Activated CD4-positive, CD25-positive, alpha-beta regulatory T cell treated with anti-CD3 and anti-CD28 coated beads, Interleukin-2, amount 50 U/mL, for 16 hours (primary cell): ENCODE results near the gene NSMF.
"Not testable (repeated sequence)": the region's sequence is repeated elsewhere in the genome, so short reads cannot be mapped to it uniquely, and the experiment has no call there.

Source experiments
- DNase-seq: peaks from one replicate; pipeline ENCODE4 v3.0.0-alpha.2; 2020; ENCODE audit warnings: low read depth, low spot score

Gene NSMF

DNA sequence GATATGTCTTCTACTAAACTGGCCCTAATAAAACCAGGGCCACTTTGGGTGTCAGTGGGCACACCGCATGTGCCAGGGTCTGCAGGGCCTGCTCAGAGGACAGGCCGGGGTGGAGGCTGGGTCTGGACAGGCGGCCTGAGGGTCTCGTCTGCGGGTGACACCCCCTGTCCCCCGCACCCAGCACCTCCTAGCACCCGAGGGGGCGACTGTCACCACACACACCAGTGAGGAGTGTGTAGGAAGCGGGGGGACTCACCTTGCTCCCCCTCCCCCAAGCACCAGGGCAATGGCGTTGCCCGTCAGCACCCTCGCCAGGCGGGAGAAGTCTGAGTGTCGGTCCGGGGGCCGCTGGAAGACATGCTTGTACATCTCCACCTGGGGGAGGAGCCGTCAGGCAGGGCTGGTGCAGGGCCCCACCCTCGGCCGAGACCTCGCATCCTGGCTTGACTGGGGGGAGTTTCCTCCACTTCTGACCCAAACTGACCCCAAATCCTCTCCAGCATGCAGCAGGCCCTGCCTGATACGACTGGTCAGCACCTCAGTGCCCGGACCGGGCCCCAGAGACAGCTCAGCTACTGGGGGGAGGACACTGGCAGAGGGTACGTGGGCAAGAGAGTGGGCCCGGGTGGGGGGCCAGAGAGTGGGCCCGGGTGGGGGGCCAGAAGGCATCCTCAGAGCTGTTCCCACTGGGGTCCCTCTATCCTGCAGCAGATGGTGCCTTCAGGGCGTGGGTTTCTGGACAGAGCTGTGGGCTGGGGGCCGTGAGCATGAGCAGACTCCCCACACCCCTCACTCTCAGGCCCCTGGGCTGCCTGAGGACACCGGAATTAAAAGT, 18.9 kb upstream of the NSMF start:
- DNase-seq = no peak

- no peak for DNase-seq
These were observed 17.7 kb upstream of the NSMF start for GRCh38 chr9:137476856-137477255.

- no peak for DNase-seq
These were observed 16.5 kb upstream of the NSMF start for GRCh38 chr9:137475666-137476065.

DNA sequence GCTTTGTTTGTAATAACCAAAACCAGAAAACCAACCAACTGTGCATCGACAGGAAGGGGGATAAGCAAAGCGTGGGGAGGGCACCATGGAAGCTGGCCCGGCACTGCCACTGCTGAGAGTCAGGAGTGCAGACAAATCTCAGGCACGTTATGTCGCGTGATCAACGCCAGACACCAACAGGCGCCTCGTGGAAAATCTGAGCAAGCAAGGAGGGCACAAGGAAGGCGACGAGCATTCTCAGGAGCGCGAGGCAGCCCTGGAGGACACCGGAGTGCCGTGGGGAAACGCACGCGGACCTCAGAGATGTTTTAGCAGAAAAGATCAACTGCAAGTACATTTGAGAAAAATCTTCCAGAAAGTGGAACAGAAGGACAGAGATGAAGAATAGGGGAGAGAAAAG, 15.1 kb upstream of the NSMF start:
- no peak for DNase-seq

DNA sequence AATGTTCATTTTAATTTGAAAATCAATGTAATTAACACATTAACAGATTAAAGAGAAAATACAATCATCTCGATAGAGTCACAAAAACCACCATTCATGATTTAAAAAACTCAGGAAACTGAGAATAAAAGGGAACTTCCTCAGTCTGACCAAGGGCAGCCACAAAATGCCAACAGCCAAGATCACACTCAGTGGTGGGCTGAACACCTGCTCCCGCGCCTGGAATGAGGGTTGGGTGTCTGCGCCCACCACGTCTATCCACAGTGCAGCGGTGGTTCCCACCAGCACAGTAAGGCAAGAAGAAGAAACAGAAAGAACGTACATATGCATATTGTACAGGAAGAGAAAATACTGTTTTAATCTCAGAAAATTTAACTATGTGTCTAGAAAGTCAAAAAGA, 11.7 kb upstream of the NSMF start:
- DNase-seq = no peak

DNA sequence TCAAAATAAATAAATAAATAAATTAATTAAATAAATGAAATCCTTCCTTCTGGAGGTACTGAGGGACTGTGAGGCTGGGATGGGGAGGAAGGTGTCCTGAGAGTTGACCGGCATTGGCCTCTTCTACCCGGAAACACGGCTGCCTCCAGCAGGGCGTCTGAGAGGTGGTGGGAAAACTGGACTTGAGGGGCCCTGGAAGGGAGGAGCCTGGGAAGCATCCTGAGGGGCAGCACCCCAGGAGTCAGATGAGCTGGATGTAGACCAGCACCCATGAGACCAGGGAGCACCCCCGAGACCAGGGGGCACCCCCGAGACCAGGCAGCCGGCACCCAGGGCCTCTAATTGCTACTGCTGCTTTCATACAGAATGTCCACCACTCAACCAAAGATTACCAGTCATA, 8.8 kb upstream of the NSMF start:
- no peak for DNase-seq

GRCh38 chr9:137467161-137467581, 8.0 kb upstream of the NSMF start:
- no peak for DNase-seq

- DNase-seq = not testable (repeated sequence)
These were observed 7.4 kb upstream of the NSMF start for GRCh38 chr9:137466389-137467085.

DNA sequence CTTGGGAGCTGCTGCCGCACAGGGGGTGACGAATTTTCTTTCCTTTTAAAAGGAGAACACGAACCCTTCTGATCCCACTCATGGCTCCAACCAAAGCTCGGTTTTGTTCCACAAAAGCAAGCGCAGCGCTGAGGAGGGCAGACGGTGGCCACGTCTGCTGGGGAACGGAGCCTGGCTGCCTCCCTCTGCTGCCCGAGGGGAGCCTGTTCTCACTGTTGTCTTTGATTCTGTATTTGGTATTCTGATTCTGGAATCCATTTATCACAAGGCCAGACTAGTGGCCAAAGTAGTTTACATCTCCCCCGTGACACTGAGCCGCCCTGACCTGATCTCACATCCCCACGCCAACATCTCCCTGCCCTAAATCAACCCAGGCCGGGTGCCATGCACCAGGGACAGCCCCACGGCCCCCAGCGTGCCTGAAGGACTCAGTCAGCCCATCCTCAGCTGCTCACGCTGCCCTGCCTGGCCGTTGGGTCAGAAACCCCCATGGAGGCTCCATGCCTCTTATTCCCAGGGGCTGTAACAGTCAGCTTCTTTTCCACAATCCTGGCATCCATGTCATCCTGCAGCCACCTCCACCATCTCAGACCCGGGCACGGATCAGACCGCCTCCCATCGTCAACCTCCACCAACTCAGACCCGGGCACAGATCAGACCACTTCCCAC, 6.7 kb upstream of the NSMF start:
- no peak for DNase-seq

GRCh38 chr9:137465000-137465719, 6.0 kb upstream of the NSMF start:
- DNase-seq = no peak

DNA sequence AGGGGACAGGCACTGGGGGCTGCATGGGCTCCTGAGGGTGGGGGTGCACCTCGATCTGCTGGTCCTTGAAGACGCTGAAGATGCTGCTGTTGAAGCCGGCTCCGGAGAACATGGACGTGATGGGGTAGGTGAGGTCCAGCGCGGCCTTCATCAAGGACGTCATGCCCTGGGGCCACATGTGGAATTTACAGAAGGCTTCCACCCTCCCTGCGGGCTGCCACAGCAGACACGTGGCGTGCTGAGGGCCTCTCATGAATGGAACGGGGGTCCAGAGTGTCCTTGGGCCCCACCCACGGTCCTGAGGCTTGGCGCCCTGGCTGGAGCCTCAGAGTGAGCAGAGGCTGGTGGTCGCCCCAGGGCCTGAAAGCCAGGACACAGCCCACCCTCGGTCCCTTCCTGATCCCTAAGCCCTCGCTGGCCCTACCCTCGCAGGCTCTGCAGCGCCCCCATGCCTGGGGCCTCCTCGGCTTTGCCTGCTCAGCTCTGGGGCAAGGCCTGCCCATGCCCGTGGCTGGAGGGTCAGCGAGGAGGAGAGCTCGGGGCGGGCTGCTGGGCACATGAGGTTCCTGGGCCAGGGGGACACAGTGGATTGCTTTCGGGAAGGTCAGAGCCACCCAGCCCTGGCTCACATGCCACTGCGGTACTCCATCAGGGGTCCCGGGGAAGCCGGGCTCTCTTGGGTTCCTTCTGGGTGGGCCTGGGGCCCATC, 5.3 kb upstream of the NSMF start:
- DNase-seq = no peak

- no peak for DNase-seq
These were observed 4.8 kb upstream of the NSMF start for GRCh38 chr9:137463931-137464290.

GRCh38 chr9:137462986-137463930, 4.1 kb upstream of the NSMF start:
- DNase-seq = no peak

- no peak for DNase-seq
These were observed 3.4 kb upstream of the NSMF start for GRCh38 chr9:137462396-137462985.

DNA sequence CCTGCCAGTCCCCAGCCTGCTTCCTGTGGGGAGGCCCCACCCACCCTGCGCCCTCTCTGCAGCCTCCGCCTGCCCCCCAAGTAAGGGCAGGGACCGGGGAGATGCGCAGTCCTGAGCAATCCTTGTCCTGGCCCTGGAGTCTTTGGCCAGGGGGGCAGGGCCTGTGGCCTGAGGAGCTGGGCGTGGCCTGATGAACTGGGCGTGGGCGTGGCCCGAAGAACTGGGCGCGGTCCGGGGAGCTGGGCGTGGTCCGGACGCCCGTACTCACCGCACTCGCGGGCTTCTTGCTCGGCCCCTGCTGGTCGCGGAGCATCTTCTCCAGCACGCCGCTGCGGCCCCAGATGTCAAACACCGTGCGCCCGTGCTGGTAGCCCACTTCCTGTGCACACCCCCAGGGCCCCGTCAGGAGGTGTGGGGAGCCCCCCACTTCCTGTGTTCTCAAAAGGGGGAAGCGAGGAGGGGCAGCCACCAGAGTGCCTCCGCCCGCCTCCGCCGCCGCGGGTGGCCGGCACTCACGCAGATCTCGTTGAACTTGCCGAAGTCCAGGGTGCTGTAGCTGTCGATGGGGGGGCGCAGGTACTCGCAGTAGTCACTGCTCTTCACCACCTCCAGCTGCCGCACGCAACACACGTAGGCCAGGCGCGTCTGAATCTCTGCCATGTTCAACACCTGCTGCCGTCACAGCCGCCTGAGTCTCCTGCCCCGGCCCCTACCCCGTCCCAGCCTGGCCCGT, 2.7 kb upstream of the NSMF start:
- peak; percentile 58 for DNase-seq

GRCh38 chr9:137461316-137461662, 2.2 kb upstream of the NSMF start:
- DNase-seq = no peak

DNA sequence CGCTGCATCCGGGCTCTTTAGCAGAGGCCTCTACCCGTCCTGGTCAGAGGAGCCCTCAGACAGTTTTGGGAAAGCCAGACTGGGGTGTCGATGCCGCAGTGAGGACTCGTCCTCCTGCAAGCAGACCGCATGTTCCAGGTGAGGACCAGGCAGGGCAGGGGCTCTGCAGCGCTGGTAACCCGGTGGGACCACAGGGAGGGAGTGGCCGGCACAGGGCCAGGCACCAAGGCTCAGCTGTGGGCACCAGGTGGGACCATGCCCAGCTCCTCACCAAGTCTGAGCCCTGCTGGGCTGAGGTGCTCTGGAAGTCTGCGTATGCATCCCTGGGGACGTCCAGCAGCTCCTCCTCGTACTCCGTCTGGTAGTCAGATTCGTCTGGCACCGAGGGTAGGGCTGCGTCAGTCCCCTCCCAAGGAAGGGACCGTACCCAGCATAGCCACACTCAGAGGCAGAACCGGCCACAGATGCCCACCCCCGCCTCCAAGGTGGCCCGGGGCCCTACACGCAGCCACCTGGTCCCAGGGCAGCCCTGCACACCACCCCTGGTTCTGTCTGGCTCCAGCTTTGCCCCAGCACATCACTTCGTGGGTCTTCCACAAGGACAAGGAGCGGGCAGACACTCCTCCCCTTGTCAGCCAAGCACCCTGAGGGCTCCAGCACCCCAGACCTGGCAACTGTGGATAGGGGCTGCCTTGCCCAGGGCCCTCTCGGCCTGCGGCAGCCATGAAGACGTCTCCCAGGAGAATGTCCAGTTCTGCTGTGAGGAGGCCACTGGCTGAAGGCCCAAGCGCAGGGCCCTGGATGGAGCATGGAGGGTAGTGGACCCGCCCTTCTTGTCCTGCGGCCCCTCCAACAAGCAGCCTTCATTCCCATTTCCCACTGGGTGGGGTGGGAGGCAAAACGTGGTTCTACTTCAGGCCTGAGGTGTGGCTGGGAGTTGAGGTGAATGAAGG, 1.5 kb upstream of the NSMF start:
- no peak for DNase-seq
